ENCODE data around the gene KCNK3.
"Not testable (repeated sequence)": the region's sequence is repeated elsewhere in the genome, so short reads cannot be mapped to it uniquely, and the experiment has no call there.

Gene KCNK3

DNA sequence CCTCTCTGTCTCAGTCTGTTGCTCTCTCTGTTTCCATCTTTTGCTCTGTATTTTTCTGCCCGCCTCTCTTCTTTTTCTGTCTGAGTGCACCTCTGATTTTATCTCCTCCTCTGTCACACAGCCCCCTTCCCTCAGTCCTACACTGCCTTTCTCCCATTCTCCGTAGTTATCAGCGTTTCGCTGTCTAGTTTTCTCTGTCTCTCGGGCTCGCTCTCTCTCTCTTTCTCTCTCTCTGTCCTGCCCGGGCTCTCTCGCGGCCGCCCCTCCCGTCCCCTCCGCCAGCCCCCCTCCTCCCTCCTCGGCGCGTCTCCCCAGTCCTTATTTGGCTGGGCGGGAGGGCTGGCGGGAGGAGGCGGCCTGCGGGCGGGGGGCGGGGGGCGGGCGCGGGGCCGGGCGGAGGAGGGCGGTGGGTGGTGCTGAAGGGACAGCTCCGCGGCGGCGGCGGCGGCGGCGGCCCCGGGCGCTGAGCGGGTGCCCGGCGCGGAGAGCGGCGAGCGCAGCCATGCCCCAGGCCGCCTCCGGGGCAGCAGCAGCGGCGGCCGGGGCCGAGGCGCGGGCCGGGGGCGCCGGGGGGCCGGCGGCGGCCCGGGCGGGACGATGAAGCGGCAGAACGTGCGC lies at the start of gene KCNK3:
Gene KCNK3 (plus strand): TSS at position 444 of the 618 bp plus-strand sequence. CDS start 154 bp downstream, at position 598.
- peak; percentile 66 for DNase-seq

DNA sequence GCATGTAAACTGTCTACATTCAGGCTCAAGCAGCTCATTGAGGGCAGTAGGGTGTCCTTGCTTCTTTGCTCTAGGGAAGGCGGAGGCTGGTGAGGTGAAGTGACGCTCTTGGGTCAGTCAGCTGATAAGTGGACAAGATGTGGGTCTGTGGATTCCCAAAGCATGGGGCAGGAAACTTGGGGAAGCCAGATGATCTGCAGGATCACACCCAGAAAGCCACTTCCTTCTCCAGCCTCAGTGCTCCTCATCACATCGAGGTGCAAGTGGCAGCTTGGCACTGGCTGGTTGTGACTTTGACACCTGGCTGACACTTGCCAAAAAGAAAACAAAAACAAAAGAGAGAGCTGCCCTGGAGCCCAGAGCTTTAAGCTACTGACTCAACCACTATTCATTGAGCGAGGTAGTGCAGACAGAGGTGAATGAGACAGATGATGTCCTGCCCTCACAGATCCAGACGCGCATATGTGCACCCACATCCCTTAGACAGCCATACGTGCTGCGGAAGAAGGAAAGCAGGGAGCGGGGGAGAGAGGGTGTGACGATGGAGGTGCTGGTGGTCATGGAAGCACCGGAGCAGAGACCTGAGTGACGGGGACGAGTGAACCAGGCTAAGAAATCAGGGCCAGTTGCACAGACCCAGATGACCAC lies 48.2 kb upstream of the KCNK3 start:
- DNase-seq, result no peak

DNA sequence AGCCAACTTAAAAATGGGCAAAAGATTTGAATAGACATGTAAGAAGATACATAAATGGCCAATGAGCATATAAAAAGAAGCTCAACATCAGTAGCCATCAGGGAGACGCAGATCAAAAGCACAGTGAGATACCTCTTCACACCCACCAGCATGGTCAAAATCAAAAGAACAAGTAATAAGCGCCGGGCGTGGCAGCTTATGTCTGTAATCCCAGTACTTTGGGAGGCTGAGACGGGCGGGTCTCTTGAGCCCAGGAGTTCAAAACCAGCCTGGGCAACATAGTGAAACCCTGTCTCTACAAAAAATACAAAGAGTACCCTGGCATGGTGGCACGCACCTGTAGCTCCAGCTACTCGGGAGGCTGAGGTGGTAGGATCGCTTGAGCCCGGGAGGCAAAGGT lies 46.8 kb upstream of the KCNK3 start:
- no peak for DNase-seq

DNA sequence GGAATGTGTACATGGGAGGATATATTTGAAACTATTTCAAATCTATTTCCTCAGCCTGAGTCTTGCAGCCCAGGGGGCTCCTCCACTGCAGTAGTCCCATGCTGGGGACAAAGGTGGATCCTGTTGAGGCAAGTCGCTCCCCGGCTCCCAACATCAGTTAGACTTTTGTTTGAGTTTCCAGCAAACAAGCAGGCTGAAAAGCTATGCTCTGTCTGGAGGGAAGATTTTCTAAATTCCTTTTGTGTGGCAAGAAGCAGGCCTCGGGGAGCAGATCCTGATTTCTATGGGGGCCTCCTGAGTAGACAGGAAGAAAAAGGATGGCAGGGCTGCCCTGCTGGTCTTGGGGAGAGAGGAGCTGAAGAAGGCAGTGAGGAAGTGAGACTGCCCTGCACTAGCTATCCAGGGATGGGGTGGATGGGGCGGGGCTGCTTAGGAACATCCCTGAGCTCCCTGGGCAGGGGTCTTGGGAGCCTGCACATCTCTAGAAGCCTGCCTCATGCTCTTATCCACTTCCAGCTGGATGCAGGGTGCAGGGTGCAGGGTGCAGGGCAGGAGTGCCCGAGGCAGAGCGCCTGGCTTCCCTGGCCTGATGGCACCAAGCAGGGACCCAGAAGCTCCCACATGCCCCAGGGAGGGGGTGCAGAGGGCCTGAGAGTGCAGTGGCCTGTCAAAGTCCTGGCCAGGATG lies 45.4 kb upstream of the KCNK3 start:
- DNase-seq, result no peak

DNA sequence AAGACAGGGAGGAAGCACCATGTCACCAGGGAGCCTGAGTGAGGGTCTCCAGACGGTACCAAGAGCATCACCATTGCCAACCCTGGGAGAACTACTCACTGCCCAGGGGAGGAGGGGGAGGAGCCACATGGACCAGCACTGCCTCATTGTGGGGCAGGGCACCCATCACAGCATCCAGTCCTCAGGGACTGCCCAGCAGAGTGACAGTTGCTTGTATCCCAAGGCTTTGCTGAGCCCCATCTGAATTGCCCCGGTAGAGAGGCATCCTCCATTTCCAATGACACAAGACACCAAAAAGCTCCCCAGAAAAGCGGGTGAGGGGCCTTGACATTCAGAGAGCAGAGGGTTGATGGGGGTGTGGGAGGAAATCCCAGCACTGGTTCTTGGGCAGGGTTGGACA lies 44.5 kb upstream of the KCNK3 start:
- no peak for DNase-seq

DNA sequence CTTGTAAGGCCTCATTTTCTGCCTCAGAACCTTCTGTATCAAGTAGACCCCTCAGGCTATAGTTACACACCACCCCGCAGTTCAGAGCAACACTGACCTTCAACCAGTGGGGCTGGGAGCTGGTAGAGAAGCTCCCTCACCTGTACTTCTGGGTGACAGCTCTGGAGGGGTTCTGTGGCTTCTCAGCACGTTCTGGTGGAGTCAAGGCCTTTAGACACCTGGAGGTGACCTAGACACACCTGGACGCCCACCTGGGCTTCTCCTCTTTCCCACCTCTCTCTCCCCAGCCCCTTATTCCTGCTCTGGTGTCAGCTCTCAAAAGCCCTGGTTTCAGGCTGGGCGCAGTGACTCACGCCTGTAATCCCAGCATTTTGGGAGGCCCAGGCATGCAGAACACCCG lies 44.0 kb upstream of the KCNK3 start:
- no peak for DNase-seq

DNA sequence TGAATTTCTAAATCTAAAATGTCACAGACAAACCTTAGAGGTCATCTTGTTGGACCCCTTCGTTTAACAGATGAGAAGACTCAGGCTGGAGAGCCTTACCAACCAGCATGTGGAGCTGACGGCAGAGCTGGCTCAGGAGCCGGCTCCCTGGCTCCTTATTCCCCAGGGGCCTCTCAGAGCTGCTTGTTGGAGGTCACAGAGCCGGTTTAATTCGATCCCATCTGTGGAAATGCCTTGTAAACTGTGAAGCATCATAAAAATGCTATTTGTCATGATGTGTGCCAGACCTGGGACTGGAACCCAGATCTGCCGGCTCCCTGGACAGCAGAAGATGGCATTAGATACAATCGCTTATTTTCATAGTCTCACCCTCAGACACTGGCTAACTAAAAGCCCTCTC lies 43.2 kb upstream of the KCNK3 start:
- no peak for DNase-seq

DNA sequence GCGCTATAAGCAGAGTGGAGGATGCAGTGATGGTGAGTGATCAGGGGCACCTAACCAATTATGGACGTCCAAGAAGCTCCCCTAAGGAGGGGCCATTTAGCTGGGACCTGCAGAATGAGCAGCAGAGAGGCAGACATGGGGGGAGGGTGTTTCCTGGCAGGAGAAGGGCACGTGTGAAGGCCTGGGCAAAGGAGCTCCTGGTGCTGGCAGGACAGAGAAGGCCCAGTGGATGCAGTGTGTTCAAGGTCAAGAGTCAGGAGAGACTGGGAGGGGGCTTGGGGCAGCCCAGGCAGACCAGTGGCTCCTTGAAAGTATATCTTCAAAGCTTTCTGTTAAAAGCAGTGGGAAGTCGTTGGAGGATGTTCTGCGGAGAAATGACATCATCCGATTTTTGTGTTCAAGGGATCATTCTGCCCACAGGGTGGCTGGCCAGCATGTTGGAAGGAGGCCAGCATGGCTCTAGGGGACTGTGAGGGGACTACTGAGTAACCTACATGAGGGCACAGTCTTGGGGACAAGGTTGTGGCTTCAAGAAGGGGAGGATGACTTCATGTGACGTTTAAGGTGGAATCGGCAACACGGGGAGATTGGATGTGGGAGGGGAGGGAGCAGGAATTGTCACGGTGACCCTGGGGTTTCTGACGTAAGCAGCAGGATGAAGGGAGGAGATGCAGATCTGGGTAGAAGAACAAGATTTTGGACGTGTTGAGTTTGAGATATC lies 42.4 kb upstream of the KCNK3 start:
- no peak for DNase-seq

DNA sequence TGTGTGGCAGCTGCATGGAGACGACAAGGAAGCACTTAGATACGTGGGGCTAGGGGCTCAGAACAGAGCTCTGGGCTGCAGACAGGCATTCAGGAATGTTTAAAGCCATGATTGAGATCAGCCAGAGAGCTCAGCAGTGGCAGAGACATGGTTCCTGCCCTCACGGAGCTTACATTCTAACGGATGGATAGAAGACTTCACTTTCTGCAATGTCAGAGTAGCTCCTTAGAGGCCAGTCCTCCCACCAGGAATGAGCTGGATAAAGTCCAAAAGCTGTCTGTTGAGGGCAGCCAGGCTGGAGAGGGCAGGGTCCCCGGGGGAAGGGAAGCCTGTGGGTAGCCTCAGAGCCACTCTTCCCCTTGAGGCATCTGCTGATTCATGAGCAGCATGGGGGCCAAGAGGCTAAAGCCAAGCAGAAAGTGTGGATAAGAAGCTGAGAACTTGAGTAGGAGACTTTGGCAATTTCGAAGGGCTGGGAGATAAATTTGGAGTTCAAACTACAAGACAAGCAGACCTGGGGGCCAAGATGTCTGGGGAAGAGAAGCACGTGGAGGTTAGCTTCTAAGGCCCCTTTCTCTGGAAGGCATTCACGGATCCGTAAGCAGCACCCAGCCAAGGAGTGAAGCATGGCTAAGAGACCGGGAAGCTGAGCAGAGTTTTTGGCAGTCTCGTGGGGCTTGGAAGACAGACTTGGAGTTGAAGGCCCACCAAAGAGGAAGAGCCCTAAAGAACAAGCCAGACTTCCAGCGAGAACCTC lies 41.6 kb upstream of the KCNK3 start:
- DNase-seq, result no peak

DNA sequence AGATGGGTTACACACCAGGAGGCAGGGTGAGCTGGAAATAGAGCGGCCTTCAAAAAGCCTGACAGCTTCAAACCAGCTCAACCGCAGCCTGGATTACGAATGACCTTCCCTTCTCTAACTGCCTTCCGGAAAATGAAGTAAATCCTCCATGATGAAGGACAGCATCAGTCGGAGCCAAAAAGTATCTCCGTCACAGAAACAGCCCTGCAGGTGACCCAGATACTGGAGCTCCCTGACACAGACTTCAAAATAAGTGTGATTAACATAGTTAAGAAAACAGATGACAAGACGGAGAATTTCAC lies 41.1 kb upstream of the KCNK3 start:
- no peak for DNase-seq

DNA sequence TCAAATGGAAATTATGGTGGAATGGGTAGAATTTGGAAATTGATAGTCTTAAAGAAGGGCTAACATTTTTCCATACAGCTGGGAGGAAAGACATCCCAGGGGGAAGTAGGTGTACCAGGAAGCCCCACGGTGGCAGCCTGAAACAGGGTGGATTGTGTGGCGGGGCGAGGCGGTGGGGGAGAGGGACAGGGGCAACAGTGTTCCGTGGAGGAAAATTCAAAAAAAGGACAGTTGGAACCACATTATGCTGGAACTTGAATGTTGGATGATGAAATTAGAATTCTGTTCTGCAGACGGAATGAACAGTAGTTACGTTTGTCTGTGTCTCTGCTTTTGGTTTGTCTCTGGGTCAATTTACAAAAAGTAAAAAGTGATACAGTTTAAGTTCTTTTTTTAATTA lies 40.7 kb upstream of the KCNK3 start:
- DNase-seq, result no peak

DNA sequence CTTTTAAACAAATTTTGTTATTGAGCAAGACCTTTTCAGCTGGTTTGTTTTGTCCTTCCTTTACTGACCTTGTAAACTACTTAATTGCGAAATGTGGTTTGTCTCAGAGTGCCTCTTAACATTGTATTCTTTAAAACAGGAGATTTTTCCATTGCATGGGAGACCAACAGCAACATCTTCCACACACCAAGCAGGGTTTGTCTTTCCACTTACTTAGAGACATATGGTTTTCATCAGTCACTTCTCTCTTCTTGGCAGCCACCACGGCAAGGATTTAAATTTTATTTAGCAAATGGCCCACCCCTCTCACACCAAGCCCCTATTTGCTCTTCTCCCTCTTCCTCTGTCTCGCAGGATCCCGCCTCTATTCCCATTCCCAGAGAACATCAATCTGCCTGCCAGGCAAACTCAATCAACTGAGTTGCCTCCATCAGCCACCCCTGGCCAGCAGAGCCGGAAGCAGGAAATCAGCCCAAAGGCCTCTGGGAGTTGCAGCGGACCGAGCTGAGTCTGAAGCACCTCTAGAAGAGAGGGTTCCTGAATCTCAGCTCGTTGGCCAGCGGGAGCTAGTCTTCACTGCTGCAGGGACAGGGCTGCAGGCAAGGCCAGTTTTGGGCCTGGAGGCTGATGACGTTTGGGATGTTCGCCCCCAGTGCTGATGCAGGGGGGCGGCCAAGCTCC lies 40.0 kb upstream of the KCNK3 start:
- no peak for DNase-seq

DNA sequence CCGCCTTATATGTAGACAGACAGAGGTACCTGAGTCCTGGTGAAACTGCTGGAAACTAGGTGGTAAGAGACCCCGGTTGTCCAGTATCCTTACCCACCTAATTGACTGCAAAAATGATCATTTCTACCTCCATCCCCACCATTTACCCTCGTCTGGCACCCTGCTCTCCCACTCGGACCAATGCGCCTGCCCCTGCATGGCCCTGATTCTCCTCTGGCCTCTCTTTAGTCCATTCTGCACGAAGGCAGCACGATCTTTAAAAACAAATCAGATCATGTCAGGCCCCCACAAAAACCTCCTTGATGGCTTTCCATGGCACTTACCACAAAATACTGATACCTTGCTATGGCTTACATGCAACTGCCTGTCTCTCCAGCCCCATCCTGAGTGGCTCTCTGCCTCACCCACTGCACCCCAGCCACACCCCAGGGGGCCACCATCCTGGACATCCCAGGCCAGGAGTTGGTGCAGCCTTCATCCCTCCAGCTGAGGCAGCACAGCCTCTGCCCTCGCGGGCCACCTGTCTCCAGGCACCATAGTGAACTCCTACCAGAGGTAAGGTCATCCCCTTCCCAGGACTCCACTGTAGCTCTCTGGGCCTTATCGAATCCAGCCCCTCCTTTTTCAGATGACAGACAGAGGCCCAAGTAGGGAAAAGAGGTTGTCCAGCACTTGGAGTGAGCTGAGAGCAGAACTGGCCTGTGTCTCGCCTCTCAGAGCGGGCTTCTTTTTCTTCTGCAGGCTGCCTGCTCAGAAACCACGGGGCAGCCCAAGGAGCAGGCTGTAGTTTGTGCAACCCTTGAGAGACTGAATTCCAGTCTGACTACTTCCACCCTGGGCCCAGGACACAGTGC lies 39.1 kb upstream of the KCNK3 start:
- no peak for DNase-seq

DNA sequence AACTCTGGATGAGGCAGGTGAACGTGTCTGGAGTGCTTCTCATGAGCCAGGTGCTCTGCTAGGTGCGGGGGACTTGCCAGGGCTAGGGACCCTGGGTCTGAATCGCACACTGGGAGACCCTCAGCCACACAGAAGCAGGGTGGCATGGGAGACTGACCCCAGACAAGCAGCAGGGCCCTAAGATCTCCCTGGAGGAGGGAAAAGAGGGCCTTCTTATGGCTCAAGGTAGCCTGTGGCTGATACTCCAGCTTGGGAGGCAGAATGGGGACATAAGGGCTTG lies 38.5 kb upstream of the KCNK3 start:
- DNase-seq, result no peak

DNA sequence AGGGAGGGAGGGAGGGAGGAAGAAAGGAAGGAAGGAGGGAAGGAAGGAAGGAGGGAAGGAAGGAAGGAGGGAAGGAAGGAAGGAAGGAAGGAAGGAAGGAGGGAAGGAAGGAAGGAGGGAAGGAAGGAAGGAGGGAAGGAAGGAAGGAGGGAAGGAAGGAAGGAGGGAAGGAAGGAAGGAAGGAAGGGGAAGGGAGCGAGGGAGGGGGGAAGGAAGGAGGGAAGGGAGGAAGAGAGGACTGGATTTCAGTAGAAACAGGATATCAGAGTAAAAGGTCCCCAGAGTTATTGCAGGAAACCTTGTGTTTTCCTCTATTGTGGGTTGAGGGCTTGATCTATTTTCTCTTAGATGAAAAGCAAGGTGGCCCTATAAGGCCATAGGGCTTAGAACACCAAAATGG lies 37.4 kb upstream of the KCNK3 start:
- DNase-seq, result not testable (repeated sequence)

DNA sequence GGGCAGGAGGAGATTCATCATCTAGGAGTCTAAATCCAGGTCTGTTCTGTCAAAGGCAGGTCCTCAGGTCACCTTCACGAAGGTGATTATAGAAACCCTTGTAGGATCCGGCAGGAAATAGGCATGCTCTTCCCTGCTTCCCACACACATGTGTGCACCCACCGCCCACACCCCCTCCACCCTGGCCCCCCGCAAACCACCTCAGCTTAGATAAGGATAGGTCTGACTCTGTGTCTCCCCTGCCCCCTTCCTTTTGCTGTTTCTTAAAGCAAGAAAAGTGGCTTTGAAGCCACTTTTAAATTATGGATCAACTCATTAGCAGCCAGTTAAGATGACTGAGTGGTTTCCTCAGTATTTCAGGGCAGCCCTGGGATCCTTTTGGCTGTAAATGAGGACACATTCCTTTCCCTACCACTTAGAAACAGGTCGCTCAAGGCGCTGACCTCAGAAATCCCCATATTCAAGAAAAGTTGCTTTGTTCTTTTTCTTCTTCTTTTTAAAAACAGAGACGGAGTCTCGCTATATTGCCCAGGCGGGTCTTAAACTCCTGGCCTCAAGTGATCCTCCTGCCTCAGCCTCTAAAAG lies 36.8 kb upstream of the KCNK3 start:
- DNase-seq, result no peak

DNA sequence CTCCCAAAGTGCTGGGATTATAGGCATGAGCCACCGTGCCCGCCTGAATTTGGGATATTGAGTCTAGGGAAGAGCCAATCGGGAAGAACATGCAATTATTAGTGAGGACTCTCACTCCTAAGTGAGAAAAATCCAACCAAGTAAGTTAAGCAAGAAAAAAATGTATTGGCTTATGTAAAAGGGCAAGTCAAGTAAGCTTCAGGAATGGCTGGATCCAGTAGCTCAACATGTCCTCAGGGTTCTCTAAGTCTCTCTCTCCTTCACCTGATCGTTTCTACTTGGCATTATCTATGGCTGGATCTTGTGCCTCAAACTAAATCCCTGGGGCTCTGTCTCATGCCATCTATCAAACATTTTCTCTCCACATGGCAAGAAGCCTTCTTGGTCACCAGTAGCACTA lies 35.3 kb upstream of the KCNK3 start:
- no peak for DNase-seq

DNA sequence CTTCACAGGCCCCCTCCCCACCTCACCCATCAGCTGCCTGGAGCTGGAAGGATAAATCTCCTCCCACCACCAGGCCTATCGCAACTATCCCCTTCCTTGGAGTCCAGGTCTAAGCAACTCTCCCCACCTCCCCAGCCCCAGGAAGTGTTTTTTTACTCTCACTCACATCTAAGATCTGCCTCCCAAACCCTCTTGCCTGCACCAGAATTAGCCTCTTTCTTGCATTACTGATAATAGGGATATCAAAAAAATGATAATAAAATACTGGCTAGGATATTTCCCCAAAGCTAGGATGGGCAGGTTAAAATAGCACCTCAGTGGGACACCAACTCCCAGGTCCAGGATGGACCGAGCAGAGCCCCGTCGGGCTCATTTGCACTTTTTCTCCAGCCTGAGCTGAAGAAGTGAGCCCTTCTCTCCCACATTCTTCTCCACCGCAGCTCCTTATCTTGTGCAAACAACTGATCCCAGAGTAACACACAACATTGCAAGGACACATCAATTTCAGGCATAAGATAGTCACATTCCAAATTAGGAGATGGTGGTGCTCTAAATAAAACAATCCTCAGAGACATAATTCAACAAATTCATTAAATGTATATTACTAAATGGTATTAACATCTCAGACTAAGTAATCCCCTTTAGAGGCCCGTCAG lies 33.7 kb upstream of the KCNK3 start:
- DNase-seq, result no peak

DNA sequence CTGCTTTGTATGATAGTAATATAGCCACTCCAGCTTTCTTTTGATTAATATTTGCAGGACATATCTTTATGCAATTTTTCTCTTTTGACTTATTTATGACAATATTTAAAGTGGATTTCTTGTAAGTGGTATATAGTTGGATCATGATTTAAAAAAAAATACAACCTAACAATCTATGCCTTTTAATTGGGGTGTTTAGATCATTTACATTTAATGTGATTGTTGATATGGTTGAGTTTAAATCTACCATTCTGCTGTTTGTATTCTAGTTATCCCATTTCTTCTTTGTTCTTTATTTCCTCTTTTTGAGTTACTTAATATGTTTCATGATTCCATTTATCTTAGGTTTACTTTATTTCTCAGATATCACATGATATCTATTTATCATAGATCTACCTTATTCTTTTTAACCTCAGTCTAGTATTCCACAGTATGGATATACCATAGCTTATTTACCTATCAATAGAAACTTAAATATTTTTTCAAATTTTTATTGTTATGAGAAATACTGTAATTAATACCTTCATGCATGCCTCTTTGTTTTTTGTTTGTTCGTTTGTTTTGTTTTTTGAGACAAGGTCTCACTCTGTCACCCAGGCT lies 32.1 kb upstream of the KCNK3 start:
- no peak for DNase-seq

DNA sequence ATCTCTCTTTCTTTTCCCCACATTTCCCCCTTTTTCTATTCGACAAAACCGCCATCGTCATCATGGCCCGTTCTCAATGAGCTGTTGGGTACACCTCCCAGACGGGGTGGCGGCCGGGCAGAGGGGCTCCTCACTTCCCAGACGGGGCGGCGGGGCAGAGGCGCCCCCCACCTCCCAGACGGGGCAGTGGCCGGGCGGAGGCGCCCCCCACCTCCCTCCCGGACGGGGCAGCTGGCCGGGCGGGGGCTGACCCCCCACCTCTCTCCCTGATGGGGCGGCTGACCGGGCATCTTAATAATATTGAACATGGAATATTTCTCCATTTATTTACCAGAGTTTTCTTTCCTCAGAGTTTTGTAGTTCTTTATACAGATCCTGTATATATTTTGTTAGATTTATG lies 27.2 kb upstream of the KCNK3 start:
- not testable (repeated sequence) for DNase-seq

DNA sequence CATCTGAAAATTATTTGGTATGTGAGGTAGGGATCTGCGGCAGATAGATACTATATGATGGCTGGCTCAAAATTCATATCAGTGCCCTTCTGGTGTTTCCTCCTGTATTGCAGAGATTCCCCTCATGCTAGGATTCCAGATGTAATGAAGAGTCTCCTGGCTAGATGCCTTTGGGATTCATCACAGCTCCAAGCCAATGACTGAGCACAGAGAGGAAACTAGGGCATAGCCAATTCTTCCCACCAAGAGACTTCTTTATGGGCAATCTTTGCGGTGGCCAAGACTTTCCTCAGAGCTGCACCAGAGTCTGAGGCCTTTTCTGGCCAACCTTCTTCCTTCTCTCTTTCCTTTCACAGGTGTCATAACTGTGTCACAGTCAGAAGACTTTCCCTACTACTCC lies 25.9 kb upstream of the KCNK3 start:
- DNase-seq, result no peak
